ENCODE measurements around the gene AIRE. TPM values are rescaled to one million over a fixed set of nuclear protein-coding genes. Genes with fewer than 3 reads are reported as not detected.

AIRE gene
- total and polyA plus RNA-seq, 2 of the 13 experiments (the other 11 are each of a cell fraction or from before 2014, with no cell fraction given), result not detected

DNA sequence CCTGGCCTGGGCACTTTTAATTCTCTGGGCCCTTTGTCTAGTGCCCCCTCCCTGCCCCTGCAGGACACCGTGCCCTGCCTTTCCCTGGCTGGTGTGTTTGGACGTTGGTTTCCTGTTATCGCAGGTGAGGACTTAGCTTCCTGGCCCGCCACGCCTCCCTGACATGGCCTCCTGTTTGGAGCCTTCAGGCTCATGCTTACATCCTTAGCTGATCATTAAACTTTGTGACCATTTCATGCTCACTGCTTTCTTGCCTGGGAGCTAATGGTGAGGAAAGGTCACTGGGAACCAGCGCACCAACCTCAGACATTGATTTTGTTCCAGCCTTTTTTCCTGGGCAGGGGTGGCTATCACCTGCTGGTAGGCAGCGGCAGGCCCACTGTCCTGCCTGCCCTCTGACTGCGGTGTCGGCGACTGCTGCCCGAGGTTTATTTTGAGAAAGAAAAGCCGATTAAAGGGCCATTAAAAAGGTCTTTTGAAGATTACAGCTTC lies 17.9 kb downstream of the AIRE start (continued):
- TF ChIP-seq, protein P1, sequence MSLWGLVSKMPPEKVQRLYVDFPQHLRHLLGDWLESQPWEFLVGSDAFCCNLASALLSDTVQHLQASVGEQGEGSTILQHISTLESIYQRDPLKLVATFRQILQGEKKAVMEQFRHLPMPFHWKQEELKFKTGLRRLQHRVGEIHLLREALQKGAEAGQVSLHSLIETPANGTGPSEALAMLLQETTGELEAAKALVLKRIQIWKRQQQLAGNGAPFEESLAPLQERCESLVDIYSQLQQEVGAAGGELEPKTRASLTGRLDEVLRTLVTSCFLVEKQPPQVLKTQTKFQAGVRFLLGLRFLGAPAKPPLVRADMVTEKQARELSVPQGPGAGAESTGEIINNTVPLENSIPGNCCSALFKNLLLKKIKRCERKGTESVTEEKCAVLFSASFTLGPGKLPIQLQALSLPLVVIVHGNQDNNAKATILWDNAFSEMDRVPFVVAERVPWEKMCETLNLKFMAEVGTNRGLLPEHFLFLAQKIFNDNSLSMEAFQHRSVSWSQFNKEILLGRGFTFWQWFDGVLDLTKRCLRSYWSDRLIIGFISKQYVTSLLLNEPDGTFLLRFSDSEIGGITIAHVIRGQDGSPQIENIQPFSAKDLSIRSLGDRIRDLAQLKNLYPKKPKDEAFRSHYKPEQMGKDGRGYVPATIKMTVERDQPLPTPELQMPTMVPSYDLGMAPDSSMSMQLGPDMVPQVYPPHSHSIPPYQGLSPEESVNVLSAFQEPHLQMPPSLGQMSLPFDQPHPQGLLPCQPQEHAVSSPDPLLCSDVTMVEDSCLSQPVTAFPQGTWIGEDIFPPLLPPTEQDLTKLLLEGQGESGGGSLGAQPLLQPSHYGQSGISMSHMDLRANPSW (CRISPR knock-in tag; IDR thresholded peaks at IDR 0.05; ENCODE audit: borderline replicate concordance), result no peak
- TF ChIP-seq, protein P2, sequence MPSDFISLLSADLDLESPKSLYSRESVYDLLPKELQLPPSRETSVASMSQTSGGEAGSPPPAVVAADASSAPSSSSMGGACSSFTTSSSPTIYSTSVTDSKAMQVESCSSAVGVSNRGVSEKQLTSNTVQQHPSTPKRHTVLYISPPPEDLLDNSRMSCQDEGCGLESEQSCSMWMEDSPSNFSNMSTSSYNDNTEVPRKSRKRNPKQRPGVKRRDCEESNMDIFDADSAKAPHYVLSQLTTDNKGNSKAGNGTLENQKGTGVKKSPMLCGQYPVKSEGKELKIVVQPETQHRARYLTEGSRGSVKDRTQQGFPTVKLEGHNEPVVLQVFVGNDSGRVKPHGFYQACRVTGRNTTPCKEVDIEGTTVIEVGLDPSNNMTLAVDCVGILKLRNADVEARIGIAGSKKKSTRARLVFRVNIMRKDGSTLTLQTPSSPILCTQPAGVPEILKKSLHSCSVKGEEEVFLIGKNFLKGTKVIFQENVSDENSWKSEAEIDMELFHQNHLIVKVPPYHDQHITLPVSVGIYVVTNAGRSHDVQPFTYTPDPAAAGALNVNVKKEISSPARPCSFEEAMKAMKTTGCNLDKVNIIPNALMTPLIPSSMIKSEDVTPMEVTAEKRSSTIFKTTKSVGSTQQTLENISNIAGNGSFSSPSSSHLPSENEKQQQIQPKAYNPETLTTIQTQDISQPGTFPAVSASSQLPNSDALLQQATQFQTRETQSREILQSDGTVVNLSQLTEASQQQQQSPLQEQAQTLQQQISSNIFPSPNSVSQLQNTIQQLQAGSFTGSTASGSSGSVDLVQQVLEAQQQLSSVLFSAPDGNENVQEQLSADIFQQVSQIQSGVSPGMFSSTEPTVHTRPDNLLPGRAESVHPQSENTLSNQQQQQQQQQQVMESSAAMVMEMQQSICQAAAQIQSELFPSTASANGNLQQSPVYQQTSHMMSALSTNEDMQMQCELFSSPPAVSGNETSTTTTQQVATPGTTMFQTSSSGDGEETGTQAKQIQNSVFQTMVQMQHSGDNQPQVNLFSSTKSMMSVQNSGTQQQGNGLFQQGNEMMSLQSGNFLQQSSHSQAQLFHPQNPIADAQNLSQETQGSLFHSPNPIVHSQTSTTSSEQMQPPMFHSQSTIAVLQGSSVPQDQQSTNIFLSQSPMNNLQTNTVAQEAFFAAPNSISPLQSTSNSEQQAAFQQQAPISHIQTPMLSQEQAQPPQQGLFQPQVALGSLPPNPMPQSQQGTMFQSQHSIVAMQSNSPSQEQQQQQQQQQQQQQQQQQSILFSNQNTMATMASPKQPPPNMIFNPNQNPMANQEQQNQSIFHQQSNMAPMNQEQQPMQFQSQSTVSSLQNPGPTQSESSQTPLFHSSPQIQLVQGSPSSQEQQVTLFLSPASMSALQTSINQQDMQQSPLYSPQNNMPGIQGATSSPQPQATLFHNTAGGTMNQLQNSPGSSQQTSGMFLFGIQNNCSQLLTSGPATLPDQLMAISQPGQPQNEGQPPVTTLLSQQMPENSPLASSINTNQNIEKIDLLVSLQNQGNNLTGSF (CRISPR knock-in tag; IDR thresholded peaks at IDR 0.05), result no peak
- TF ChIP-seq ZNF607 (CRISPR knock-in tag; IDR thresholded peaks at IDR 0.05; ENCODE audit: borderline replicate concordance) (no peak), GTF3A (CRISPR knock-in tag; conservative IDR thresholded peaks at IDR 0.05) (no peak), ZNF225 (CRISPR knock-in tag; IDR thresholded peaks at IDR 0.05) (no peak), POLR2A (IDR thresholded peaks at IDR 0.05; ENCODE audit: insufficient read depth in 1 of 2, low read depth in 2 of 2, low read length in 2 of 2) (0 out of 4 replicates have a peak, but pooled peaks of 1 of the 2 experiments have one; percentile 36), CBFB (CRISPR knock-in tag; IDR thresholded peaks at IDR 0.05) (no peak; the same call in 1 of the 2 replicates), ZNF501 (CRISPR knock-in tag; IDR thresholded peaks at IDR 0.05) (peak; percentile 57; the same call in 1 of the 2 replicates), YEATS2 (CRISPR knock-in tag; IDR thresholded peaks at IDR 0.05; ENCODE audit: borderline replicate concordance) (no peak)
- TF ChIP-seq, protein P3, sequence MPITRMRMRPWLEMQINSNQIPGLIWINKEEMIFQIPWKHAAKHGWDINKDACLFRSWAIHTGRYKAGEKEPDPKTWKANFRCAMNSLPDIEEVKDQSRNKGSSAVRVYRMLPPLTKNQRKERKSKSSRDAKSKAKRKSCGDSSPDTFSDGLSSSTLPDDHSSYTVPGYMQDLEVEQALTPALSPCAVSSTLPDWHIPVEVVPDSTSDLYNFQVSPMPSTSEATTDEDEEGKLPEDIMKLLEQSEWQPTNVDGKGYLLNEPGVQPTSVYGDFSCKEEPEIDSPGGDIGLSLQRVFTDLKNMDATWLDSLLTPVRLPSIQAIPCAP (CRISPR knock-in tag; IDR thresholded peaks at IDR 0.05; ENCODE audit: low read depth), result no peak
- TF ChIP-seq, protein P4, sequence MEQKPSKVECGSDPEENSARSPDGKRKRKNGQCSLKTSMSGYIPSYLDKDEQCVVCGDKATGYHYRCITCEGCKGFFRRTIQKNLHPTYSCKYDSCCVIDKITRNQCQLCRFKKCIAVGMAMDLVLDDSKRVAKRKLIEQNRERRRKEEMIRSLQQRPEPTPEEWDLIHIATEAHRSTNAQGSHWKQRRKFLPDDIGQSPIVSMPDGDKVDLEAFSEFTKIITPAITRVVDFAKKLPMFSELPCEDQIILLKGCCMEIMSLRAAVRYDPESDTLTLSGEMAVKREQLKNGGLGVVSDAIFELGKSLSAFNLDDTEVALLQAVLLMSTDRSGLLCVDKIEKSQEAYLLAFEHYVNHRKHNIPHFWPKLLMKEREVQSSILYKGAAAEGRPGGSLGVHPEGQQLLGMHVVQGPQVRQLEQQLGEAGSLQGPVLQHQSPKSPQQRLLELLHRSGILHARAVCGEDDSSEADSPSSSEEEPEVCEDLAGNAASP (CRISPR knock-in tag; IDR thresholded peaks at IDR 0.05; ENCODE audit: borderline replicate concordance), result no peak
- TF ChIP-seq, protein P5, sequence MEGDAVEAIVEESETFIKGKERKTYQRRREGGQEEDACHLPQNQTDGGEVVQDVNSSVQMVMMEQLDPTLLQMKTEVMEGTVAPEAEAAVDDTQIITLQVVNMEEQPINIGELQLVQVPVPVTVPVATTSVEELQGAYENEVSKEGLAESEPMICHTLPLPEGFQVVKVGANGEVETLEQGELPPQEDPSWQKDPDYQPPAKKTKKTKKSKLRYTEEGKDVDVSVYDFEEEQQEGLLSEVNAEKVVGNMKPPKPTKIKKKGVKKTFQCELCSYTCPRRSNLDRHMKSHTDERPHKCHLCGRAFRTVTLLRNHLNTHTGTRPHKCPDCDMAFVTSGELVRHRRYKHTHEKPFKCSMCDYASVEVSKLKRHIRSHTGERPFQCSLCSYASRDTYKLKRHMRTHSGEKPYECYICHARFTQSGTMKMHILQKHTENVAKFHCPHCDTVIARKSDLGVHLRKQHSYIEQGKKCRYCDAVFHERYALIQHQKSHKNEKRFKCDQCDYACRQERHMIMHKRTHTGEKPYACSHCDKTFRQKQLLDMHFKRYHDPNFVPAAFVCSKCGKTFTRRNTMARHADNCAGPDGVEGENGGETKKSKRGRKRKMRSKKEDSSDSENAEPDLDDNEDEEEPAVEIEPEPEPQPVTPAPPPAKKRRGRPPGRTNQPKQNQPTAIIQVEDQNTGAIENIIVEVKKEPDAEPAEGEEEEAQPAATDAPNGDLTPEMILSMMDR (CRISPR knock-in tag; IDR thresholded peaks at IDR 0.05), result no peak; the same call in 1 of the 2 replicates
- TF ChIP-seq, protein P6, sequence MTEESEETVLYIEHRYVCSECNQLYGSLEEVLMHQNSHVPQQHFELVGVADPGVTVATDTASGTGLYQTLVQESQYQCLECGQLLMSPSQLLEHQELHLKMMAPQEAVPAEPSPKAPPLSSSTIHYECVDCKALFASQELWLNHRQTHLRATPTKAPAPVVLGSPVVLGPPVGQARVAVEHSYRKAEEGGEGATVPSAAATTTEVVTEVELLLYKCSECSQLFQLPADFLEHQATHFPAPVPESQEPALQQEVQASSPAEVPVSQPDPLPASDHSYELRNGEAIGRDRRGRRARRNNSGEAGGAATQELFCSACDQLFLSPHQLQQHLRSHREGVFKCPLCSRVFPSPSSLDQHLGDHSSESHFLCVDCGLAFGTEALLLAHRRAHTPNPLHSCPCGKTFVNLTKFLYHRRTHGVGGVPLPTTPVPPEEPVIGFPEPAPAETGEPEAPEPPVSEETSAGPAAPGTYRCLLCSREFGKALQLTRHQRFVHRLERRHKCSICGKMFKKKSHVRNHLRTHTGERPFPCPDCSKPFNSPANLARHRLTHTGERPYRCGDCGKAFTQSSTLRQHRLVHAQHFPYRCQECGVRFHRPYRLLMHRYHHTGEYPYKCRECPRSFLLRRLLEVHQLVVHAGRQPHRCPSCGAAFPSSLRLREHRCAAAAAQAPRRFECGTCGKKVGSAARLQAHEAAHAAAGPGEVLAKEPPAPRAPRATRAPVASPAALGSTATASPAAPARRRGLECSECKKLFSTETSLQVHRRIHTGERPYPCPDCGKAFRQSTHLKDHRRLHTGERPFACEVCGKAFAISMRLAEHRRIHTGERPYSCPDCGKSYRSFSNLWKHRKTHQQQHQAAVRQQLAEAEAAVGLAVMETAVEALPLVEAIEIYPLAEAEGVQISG (CRISPR knock-in tag; IDR thresholded peaks at IDR 0.05), result peak; percentile 56

Measured in HepG2 (cell line).